ENCODE results near the gene ERMAP.
A peak's percentile ranks its signal among the peaks of the same experiment; 100 is the strongest.

Gene ERMAP

DNA sequence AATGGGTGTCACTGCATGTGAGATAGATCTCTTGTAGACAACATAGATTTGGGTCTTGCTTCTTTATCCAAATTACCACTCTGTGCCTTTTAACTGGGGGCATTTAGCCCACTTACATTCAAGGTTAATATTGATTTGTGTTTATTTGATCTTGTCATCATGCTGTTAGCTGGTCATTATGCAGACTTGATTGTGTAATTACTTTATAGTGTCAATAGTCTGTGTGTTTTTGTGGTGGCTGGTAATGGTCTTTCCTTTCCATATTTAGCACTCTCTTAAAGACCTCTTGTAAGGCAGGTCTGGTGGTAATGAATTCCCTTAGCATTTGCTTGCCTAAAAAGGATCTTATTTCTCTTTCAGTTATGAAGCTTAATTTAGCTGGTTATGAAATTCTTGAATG lies 59.1 kb downstream of the ERMAP start:
- DNase-seq, result peak; percentile 24

GRCh38 chr1:42877380-42877779 lies 60.5 kb downstream of the ERMAP start:
- no peak for DNase-seq

DNA sequence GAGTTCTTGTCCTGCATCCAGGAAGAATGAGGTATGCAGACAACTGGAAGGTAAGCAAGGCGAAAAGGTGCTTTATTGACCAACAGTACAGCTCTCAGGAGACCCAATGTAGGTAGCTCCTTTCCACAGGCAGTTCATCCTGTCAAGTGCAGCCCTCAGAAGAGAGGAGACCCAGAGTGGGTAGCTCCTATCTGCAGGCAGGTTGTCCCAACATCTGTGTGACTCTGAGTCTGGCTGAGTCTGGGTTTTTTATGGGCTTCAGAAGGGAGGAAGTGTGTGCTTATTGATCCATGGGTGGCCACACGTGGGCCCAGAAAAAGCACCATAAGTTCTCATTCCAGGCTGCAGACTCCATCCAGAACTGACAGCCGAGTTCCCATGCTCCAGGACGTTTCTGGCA lies 63.5 kb downstream of the ERMAP start:
- no peak for DNase-seq

DNA sequence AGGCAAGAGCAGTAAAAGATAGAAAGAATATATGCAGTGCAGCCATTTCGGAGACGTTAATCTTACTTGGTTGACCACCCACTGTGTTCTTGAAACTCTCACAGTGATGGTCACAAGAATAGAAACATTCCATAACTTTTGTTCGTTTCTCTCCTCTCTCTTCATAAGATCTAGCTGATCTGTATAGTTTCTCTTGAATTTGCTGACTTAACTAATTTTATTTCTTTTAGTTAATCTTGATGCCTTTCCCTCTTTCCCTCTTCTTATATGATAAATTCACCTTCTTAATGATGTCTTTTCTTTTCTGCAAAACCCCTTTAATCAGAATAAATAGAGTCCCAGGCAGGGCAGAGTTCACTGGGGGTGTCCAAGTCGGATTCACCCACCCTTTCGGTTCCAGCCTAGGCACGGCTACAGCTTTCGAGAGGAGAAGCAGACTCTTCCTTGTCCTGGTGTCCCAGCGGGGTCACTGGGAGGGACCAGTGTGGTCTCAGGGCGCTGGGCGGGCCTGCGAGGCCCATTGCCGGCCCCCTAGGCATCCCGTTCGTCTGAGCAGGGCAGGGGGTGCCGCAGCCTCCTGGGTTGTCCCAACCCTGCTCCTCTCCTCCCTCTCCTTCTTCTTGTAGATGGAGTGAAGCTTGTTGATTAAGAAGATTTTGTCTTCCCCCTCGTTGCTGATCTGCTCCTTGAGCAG lies 69.3 kb downstream of the ERMAP start:
- no peak for DNase-seq

DNA sequence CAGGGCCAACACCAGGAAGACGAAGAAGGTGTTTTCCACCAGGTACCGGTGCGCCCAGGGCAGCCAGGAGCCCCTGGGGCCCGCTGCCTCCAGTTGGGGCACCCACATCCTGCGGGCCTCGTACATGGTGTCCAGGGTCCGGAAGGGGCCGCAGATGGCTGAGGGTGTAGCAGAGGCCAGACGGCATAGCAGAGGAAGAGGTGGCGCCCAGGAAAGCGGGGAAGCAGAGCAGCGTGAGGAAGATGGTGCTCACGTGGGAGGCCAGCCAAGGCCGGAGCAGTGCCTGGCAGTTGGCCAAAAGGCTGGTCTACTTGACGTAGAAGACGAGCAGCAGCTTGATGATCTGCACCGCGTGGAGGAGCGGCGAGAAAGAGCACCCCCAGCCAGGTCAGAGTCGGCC lies 69.9 kb downstream of the ERMAP start:
- no peak for DNase-seq

- no peak for DNase-seq
Measured at GRCh38 chr1:42887366-42887765, 70.4 kb downstream of the ERMAP start.

GRCh38 chr1:42888013-42888633 lies 71.2 kb downstream of the ERMAP start:
- DNase-seq, result no peak

- DNase-seq, result no peak
Measured at GRCh38 chr1:42889264-42889663, 72.3 kb downstream of the ERMAP start.

DNA sequence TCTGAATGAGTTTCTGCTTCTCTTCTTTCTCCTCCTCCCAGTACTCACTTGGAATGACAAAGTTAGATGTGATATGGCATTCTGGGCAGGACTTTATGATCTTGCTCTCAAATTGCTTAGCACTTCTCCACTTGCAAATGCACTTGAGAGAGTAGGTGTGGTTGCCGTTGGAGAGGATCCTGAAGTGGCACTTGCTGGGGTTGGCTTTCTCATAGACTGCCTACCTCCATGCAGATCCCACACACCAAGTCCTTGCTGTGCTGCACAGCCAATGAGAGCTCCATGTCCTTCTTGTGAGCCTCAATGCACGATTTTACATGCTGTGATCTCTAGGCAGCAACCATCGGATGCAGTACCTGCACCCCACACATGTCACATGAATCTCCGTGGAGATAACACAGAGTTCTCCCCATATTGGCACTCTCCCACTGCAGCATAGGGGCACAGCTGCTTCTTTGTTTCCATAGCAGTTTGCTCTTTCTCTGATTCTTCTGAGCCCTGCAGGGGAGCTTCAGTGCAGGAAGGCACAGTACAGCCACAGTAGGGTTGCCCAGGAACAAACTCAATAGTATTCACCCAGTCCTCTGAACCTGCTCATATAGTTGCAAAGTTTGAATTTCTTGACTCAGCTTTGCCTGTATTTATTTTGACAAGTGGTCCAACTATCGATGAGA lies 74.7 kb downstream of the ERMAP start:
- DNase-seq, result no peak

Data from NCI-H1092 (cell line).